HepG2 (cell line): ENCODE data around the gene OSBPL2. TPM values are rescaled to one million over a fixed set of nuclear protein-coding genes. Genes with fewer than 3 reads are reported as not detected.

Experiments
- ATAC-seq: fragments of 200-7000 bp; cut with Tn5 transposase; 3 replicates; pipeline ENCODE4 v1.9.1; 2020; ENCODE audit warnings: mild to moderate bottlenecking, moderate library complexity
- BruUV-seq: library from RNA; stranded (reverse); fragments of 400-500 nt; replicated peaks from 2 replicates; lab custom pipeline; 2021; lab: Mats Ljungman, UMichigan
- CTCF ChIA-PET: fragments of 300-600 bp; formaldehyde crosslinking; extraction: SDS; loops from one replicate; lab custom pipeline; 2021; ENCODE audit warnings: low total read pairs, inconsistent platforms, low intra/inter-chr PET ratio; lab: Yijun Ruan, JAX
- POLR2A ChIA-PET: fragments of 350-600 bp; sonication (Branson Sonifier 250); formaldehyde crosslinking; loops from one replicate; lab custom pipeline; 2020; ENCODE audit warnings: antibody characterized with exemption, inconsistent platforms; lab: Yijun Ruan, JAX
- DNase-seq: peaks from one replicate; pipeline ENCODE4 v3.0.0-alpha.2; 2015; ENCODE audit warnings: low spot score
- FAIRE-seq: peaks from 3 replicates; lab custom pipeline; 2011; peaks lifted over from hg19 to GRCh38; lab: Jason Lieb, UNC
- H2AFZ ChIP-seq: one replicate; pipeline ENCODE4 v1.6.1; 2011; ENCODE audit warnings: low read length, inconsistent platforms
- H3K27ac ChIP-seq: fragments of 300-600 bp; 3 replicates; pipeline ENCODE4 v1.8.0; 2011; ENCODE audit warnings: mixed run types, mild to moderate bottlenecking, mixed read lengths, low read length, inconsistent platforms; ENCODE audit not compliant: insufficient read depth; ENCODE audit errors: extremely low read length
- H3K27me3 ChIP-seq, 2 experiments: fragments of 200-600 bp in 1 of 2; 2 replicates in 1 of 2; 3 replicates in 1 of 2; pipeline versions ENCODE4 v1.6.0 to v1.8.0; 2011; ENCODE audit warnings: low read length in 2 of 2, mild to moderate bottlenecking in 2 of 2, moderate library complexity in 2 of 2, inconsistent platforms in 1 of 2; ENCODE audit not compliant: insufficient read depth in 2 of 2, control insufficient read depth in 1 of 2
- H3K36me3 ChIP-seq, 2 experiments: fragments of 200-600 bp in 1 of 2; replicated peaks in 1 of 2; 2 replicates in 1 of 2; 3 replicates in 1 of 2; pipeline versions ENCODE4 v1.5.1 to v1.8.0; 2011; ENCODE audit warnings: low read length in 2 of 2, inconsistent platforms in 1 of 2; ENCODE audit not compliant: insufficient read depth in 2 of 2, control insufficient read depth in 1 of 2
- H3K4me1 ChIP-seq: 2 replicates; pipeline ENCODE4 v1.5.1; 2012; ENCODE audit warnings: low read length, inconsistent platforms; ENCODE audit not compliant: insufficient read depth
- H3K4me2 ChIP-seq: 2 replicates; pipeline ENCODE4 v1.6.0; 2011; ENCODE audit warnings: low read depth, low read length, inconsistent platforms
- H3K4me3 ChIP-seq, 3 experiments: fragments of 200-600 bp in 1 of 3; sonication (generic), shearing (Covaris generic) in 1 of 3; replicated peaks in 1 of 3; 2 replicates each; pipeline ENCODE4 v1.5.1; 2011 to 2016; ENCODE audit warnings: low read length in 3 of 3, inconsistent platforms in 2 of 3, low read depth in 2 of 3, mild to moderate bottlenecking in 2 of 3, control low read depth in 1 of 3, mixed read lengths in 1 of 3; ENCODE audit not compliant: insufficient read depth in 1 of 3
- H3K79me2 ChIP-seq: one replicate; pipeline ENCODE4 v1.6.1; 2011; ENCODE audit warnings: low read length, inconsistent platforms; ENCODE audit not compliant: insufficient read depth
- H3K9ac ChIP-seq: 2 replicates; pipeline ENCODE4 v1.6.0; 2011; ENCODE audit warnings: mild to moderate bottlenecking, low read depth, low read length, inconsistent platforms; ENCODE audit not compliant: insufficient read depth
- H3K9me3 ChIP-seq: 2 replicates; pipeline ENCODE4 v1.5.1; 2012; ENCODE audit warnings: mild to moderate bottlenecking, low read length
- H4K20me1 ChIP-seq: 2 replicates; pipeline ENCODE4 v1.6.0; 2011; ENCODE audit warnings: inconsistent platforms, mild to moderate bottlenecking, low read length, moderate library complexity; ENCODE audit not compliant: insufficient read depth
- IKZF5 ChIP-seq: IDR thresholded peaks from 2 replicates; pipeline ENCODE4 v1.6.1; 2018; ENCODE audit warnings: missing genetic modification reagents, mild to moderate bottlenecking, missing compliant biosample characterization
- JUN ChIP-seq: sonication (generic); formaldehyde crosslinking; IDR thresholded peaks from 2 replicates; pipeline ENCODE4 v1.4.0; 2020; ENCODE audit warnings: mild to moderate bottlenecking, missing genetic modification reagents
- SKI ChIP-seq: fragments of 450-650 bp; IDR thresholded peaks from one replicate; pipeline ENCODE4 v1.6.1; 2018; ENCODE audit warnings: mild to moderate bottlenecking; ENCODE audit not compliant: partially characterized antibody
- SOX6 ChIP-seq, 2 experiments: fragments of 450-650 bp in 1 of 2; sonication (generic) in 1 of 2; formaldehyde crosslinking in 1 of 2; IDR thresholded peaks; 2 replicates each; pipeline versions ENCODE4 v1.4.0 to v1.6.1; 2017 to 2020; ENCODE audit warnings: antibody characterized with exemption in 1 of 2, mild to moderate bottlenecking in 1 of 2, missing genetic modification reagents in 1 of 2
- TEAD2 ChIP-seq: sonication (generic); formaldehyde crosslinking; IDR thresholded peaks from 2 replicates; pipeline ENCODE4 v1.9.0; 2021; ENCODE audit warnings: missing genetic modification reagents
- ZFP41 ChIP-seq: sonication (generic); formaldehyde crosslinking; IDR thresholded peaks from 2 replicates; pipeline ENCODE4 v1.4.0; 2020; ENCODE audit warnings: mild to moderate bottlenecking, missing genetic modification reagents, borderline replicate concordance
- ZMAT3 ChIP-seq: sonication (generic); formaldehyde crosslinking; conservative IDR thresholded peaks from 2 replicates; pipeline ENCODE4 v1.7.0; 2021; ENCODE audit warnings: missing genetic modification reagents
- ZNF138 ChIP-seq: sonication (generic); formaldehyde crosslinking; IDR thresholded peaks from 2 replicates; pipeline ENCODE4 v1.5.0; 2020; ENCODE audit warnings: mild to moderate bottlenecking, low read depth, missing genetic modification reagents
- ZNF451 ChIP-seq: sonication (generic); formaldehyde crosslinking; IDR thresholded peaks from 2 replicates; pipeline ENCODE4 v1.5.0; 2020; ENCODE audit warnings: mild to moderate bottlenecking, missing genetic modification reagents
- ZNF576 ChIP-seq: sonication (generic); formaldehyde crosslinking; IDR thresholded peaks from 2 replicates; pipeline ENCODE4 v1.4.0; 2020; ENCODE audit warnings: mild to moderate bottlenecking, missing genetic modification reagents
- ZNF747 ChIP-seq: sonication (generic); formaldehyde crosslinking; IDR thresholded peaks from 2 replicates; pipeline ENCODE4 v1.8.1; 2023; ENCODE audit warnings: missing genetic modification reagents, mild to moderate bottlenecking, borderline replicate concordance
- WGBS: methylation state at CpG from one replicate; pipeline ENCODE4 v1.1.6; 2017; ENCODE audit warnings: low lambda C conversion rate; 5-methylcytosine and 5-hydroxymethylcytosine counted together
- in situ Hi-C: cut with HindIII; loops from 2 replicates; pipeline ENCODE4 v1.10.0; 2017; ENCODE audit warnings: low pct_unique_long_range_greater_than_20kb; ENCODE audit not compliant: extremely low pct_ligation_motif_present
- intact Hi-C: fragments of 100-400 bp; cut with micrococcal nuclease; formaldehyde crosslinking; loops from one replicate; pipeline ENCODE4 v1.10.0; 2022; ENCODE audit not compliant: unreplicated experiment
- polyA plus RNA-seq, 8 experiments: library from polyadenylated mRNA; depleted of rRNA in 3 of 8; stranded (reverse) in 7 of 8; unstranded in 1 of 8; fragments of >200 nt; fragmentation: Illumina TruSeq in 4 of 8; extraction: Trizol in 4 of 8; gene quantifications; 2 replicates each; pipeline versions ENCODE4 v1.2.1 to v1.2.3, GENCODE V29; 2011 to 2016; ENCODE audit warnings: low read depth in 4 of 8, missing spikeins in 1 of 8, mixed read lengths in 1 of 8; ENCODE audit not compliant: insufficient read depth in 1 of 8
- total RNA-seq, 5 experiments: library from RNA; depleted of rRNA; stranded (reverse); fragments of >200 nt; fragmentation: Illumina TruSeq; extraction: Trizol; gene quantifications; 2 replicates each; pipeline ENCODE4 v1.2.3, GENCODE V29; 2016; ENCODE audit warnings: low read depth in 1 of 5
- TF ChIP-seq, protein P1 (sequence below): sonication (generic); formaldehyde crosslinking; IDR thresholded peaks from 2 replicates; pipeline ENCODE4 v1.5.0; 2020; ENCODE audit warnings: mild to moderate bottlenecking, missing genetic modification reagents
- TF ChIP-seq, protein P2 (sequence below): sonication (generic); formaldehyde crosslinking; IDR thresholded peaks from 2 replicates; pipeline ENCODE4 v1.4.0; 2020; ENCODE audit warnings: missing genetic modification reagents, borderline replicate concordance

Gene OSBPL2
- total and polyA plus RNA-seq, 2 of the 13 experiments (the other 11 are each of a cell fraction or from before 2014, with no cell fraction given), result 18.5 to 37.4 TPM

GRCh38 chr20:62227977-62228958 lies 10.1 kb upstream of the OSBPL2 start:
- Histone ChIP-seq H3K9me3 (no peaks in the 10 kb centered on the region), H3K4me2 (peak overlapping the region; percentile 51), H3K4me3 (peak overlapping the region in 1 of 3 experiments; percentile 39; a peak in 1 of 6 replicates), H2AFZ (no peak overlapping the region), H3K36me3 (no peaks in the 10 kb centered on the region), H3K79me2 (no peaks in the 10 kb centered on the region), H3K27ac (no peak overlapping the region), H3K4me1 (peaks cover 21% of the 10 kb centered on the region), H3K27me3 (peaks cover 40 to 66% of the 10 kb centered on the region in 2 experiments), H4K20me1 (peaks cover 6% of the 10 kb centered on the region; the same call in 1 of the 2 replicates), H3K9ac (no peak overlapping the region)
- ChIA-PET CTCF (no interaction called here), POLR2A (no interaction called here)
- WGBS, result 13% methylated on average over 36 of the region's 37 CpGs
- in situ Hi-C loops, result no loop called here
- BruUV-seq, result no TSS peak
- DNase-seq (peak; percentile 46), FAIRE-seq (peak; percentile 26), ATAC-seq (peak; percentile 65)
- intact Hi-C loops, result no loop called here
- TF ChIP-seq ZMAT3 (CRISPR knock-in tag) (0 out of 2 replicates have a peak, but pooled peaks have one; percentile 47), IKZF5 (no peak), ZNF451 (peak; percentile 3; the same call in 1 of the 2 replicates), SKI (no peak), ZFP41 (CRISPR knock-in tag) (0 out of 2 replicates have a peak, but pooled peaks have one; percentile 53), TEAD2 (CRISPR knock-in tag) (0 out of 2 replicates have a peak, but pooled peaks have one; percentile 66), JUN (CRISPR knock-in tag) (0 out of 2 replicates have a peak, but pooled peaks have one; percentile 12), ZNF747 (CRISPR knock-in tag) (0 out of 2 replicates have a peak, but pooled peaks have one; percentile 32), ZNF576 (CRISPR knock-in tag) (0 out of 2 replicates have a peak, but pooled peaks have one; percentile 65), SOX6 (IDR thresholded peaks at IDR 0.05) (no peak), SOX6 (CRISPR knock-in tag; IDR thresholded peaks at IDR 0.05) (0 out of 2 replicates have a peak, but pooled peaks have one; percentile 20), ZNF138 (CRISPR knock-in tag) (0 out of 2 replicates have a peak, but pooled peaks have one; percentile 40)
- TF ChIP-seq, protein P1, sequence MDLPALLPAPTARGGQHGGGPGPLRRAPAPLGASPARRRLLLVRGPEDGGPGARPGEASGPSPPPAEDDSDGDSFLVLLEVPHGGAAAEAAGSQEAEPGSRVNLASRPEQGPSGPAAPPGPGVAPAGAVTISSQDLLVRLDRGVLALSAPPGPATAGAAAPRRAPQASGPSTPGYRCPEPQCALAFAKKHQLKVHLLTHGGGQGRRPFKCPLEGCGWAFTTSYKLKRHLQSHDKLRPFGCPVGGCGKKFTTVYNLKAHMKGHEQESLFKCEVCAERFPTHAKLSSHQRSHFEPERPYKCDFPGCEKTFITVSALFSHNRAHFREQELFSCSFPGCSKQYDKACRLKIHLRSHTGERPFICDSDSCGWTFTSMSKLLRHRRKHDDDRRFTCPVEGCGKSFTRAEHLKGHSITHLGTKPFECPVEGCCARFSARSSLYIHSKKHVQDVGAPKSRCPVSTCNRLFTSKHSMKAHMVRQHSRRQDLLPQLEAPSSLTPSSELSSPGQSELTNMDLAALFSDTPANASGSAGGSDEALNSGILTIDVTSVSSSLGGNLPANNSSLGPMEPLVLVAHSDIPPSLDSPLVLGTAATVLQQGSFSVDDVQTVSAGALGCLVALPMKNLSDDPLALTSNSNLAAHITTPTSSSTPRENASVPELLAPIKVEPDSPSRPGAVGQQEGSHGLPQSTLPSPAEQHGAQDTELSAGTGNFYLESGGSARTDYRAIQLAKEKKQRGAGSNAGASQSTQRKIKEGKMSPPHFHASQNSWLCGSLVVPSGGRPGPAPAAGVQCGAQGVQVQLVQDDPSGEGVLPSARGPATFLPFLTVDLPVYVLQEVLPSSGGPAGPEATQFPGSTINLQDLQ (CRISPR knock-in tag), result 0 out of 2 replicates have a peak, but pooled peaks have one; percentile 44
- TF ChIP-seq, protein P2, sequence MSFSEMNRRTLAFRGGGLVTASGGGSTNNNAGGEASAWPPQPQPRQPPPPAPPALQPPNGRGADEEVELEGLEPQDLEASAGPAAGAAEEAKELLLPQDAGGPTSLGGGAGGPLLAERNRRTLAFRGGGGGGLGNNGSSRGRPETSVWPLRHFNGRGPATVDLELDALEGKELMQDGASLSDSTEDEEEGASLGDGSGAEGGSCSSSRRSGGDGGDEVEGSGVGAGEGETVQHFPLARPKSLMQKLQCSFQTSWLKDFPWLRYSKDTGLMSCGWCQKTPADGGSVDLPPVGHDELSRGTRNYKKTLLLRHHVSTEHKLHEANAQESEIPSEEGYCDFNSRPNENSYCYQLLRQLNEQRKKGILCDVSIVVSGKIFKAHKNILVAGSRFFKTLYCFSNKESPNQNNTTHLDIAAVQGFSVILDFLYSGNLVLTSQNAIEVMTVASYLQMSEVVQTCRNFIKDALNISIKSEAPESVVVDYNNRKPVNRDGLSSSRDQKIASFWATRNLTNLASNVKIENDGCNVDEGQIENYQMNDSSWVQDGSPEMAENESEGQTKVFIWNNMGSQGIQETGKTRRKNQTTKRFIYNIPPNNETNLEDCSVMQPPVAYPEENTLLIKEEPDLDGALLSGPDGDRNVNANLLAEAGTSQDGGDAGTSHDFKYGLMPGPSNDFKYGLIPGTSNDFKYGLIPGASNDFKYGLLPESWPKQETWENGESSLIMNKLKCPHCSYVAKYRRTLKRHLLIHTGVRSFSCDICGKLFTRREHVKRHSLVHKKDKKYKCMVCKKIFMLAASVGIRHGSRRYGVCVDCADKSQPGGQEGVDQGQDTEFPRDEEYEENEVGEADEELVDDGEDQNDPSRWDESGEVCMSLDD, result no peak
